Activated CD8-positive, alpha-beta T cell treated with anti-CD3 and anti-CD28 coated beads, Interleukin-2, amount 10 ng/mL, durations not matched to agents 7 days and 5 days (primary cell): Measurements from ENCODE around the gene PLP1. TPM values are rescaled to one million over a fixed set of nuclear protein-coding genes. Genes with fewer than 3 reads are reported as not detected.
A peak's percentile ranks its signal among the peaks of the same experiment; 100 is the strongest.
"Not testable (repeated sequence)": the region's sequence is repeated elsewhere in the genome, so short reads cannot be mapped to it uniquely, and the experiment has no call there.

Experiments
- ATAC-seq: fragments of 150-1000 bp; cut with Tn5 transposase; one replicate; pipeline ENCODE4 v1.10.0; 2021; ENCODE audit warnings: moderate library complexity
- CTCF ChIA-PET: fragments of 350-600 bp; sonication (Branson Sonifier 250); formaldehyde crosslinking; loops from one replicate; lab custom pipeline; 2021; ENCODE audit warnings: antibody characterized with exemption; lab: Charles Lee
- POLR2A ChIA-PET: fragments of 350-600 bp; sonication (Branson Sonifier 250); formaldehyde crosslinking; loops from one replicate; lab custom pipeline; 2021; ENCODE audit warnings: antibody characterized with exemption; lab: Charles Lee
- DNase-seq: peaks from one replicate; pipeline ENCODE4 v3.0.0-alpha.2; 2020
- H3K27ac Mint-ChIP-seq: one replicate; pipeline ENCODE4 v1.8.0; 2021; ENCODE audit warnings: mild to moderate bottlenecking, mixed read lengths
- H3K27me3 Mint-ChIP-seq: one replicate; pipeline ENCODE4 v1.8.0; 2021; ENCODE audit warnings: low read depth, mixed read lengths
- H3K36me3 Mint-ChIP-seq: one replicate; pipeline ENCODE4 v1.8.0; 2021; ENCODE audit warnings: low read depth, mixed read lengths
- H3K4me1 Mint-ChIP-seq: one replicate; pipeline ENCODE4 v1.8.0; 2021; ENCODE audit warnings: low read depth, mixed read lengths
- H3K4me3 Mint-ChIP-seq: one replicate; pipeline ENCODE4 v1.8.0; 2021; ENCODE audit warnings: mild to moderate bottlenecking, mixed read lengths
- H3K9me3 Mint-ChIP-seq: one replicate; pipeline ENCODE4 v1.8.0; 2022; ENCODE audit warnings: mixed read lengths; ENCODE audit not compliant: insufficient read depth
- total RNA-seq, 2 experiments: library from RNA; stranded (reverse); gene quantifications; one replicate each; pipeline ENCODE4 v1.2.3, GENCODE V29; 2021

Gene PLP1
- total RNA-seq, 2 experiments from 2014 or later, result not detected

- Mint-ChIP-seq H3K4me1 (no peaks in the 10 kb centered on the region), H3K9me3 (no peaks in the 10 kb centered on the region), H3K36me3 (no peaks in the 10 kb centered on the region), H3K4me3 (no peak overlapping the region), H3K27me3 (peaks cover 16% of the 10 kb centered on the region), H3K27ac (no peak overlapping the region)
- no peak for ATAC-seq
- POLR2A ChIA-PET, result no interaction called here
- no peak for DNase-seq
- CTCF ChIA-PET, result no interaction called here
These were observed 35.2 kb downstream of the PLP1 start for GRCh38 chrX:103811858-103812257.

GRCh38 chrX:103817101-103817500 lies 40.5 kb downstream of the PLP1 start:
- POLR2A ChIA-PET, H3K4me3 Mint-ChIP-seq, H3K27ac Mint-ChIP-seq: not testable (repeated sequence)

GRCh38 chrX:103817502-103817901 lies 40.9 kb downstream of the PLP1 start:
- H3K9me3 Mint-ChIP-seq, result no peaks in the 10 kb centered on the region
- DNase-seq (peak; percentile 52), ATAC-seq (no peak)
- H3K36me3 Mint-ChIP-seq, result no peaks in the 10 kb centered on the region
- H3K27me3 Mint-ChIP-seq, result peaks cover 13% of the 10 kb centered on the region
- POLR2A ChIA-PET, result no interaction called here
- H3K4me3 Mint-ChIP-seq, result no peak overlapping the region
- H3K27ac Mint-ChIP-seq, result no peak overlapping the region
- H3K4me1 Mint-ChIP-seq, result no peaks in the 10 kb centered on the region
- CTCF ChIA-PET, result interaction anchor here (1.4 kb wide), 1 partner anchor 106 kb away, joined by 4 read pairs; no protein-coding TSS in a partner anchor

More at GRCh38 chrX:103817101-103817500, 40.5 kb downstream of the PLP1 start:
- DNase-seq, H3K9me3 Mint-ChIP-seq, ATAC-seq, H3K36me3 Mint-ChIP-seq, H3K4me1 Mint-ChIP-seq: not testable (repeated sequence)
- H3K27me3 Mint-ChIP-seq, result peaks cover 13% of the 10 kb centered on the region
- CTCF ChIA-PET, result interaction anchor here (0.7 kb wide), 1 partner anchor 48 kb away, joined by 3 read pairs; no protein-coding TSS in a partner anchor

- ChIA-PET POLR2A (no interaction called here), CTCF (interaction anchor here (0.8 to 1.4 kb wide), 4 partner anchors 13 to 309 kb away, joined by 3 to 4 read pairs (median 3); partner anchors contain the start of gene RAB9B)
- ATAC-seq (no peak), DNase-seq (no peak)
- Mint-ChIP-seq H3K9me3 (no peaks in the 10 kb centered on the region), H3K27ac (no peak overlapping the region), H3K27me3 (peaks cover 12% of the 10 kb centered on the region), H3K4me3 (no peak overlapping the region), H3K36me3 (no peaks in the 10 kb centered on the region), H3K4me1 (no peaks in the 10 kb centered on the region)
These were observed 42.4 kb downstream of the PLP1 start for GRCh38 chrX:103818842-103819619.

- DNase-seq, H3K9me3 Mint-ChIP-seq, ATAC-seq, H3K27me3 Mint-ChIP-seq, CTCF ChIA-PET, H3K4me1 Mint-ChIP-seq, H3K4me3 Mint-ChIP-seq, POLR2A ChIA-PET, H3K36me3 Mint-ChIP-seq, H3K27ac Mint-ChIP-seq: not testable (repeated sequence)
These were observed 44.2 kb downstream of the PLP1 start for GRCh38 chrX:103820802-103821201.

GRCh38 chrX:103823591-103823990 lies 47.0 kb downstream of the PLP1 start:
- no peaks in the 10 kb centered on the region for H3K27me3 Mint-ChIP-seq
- ChIA-PET POLR2A (no interaction called here), CTCF (interaction anchor here (1.3 kb wide), 1 partner anchor 9 kb away, joined by 3 read pairs; the partner anchor contains the start of gene RAB9B)
- no peak overlapping the region for H3K27ac Mint-ChIP-seq
- no peak overlapping the region for H3K4me3 Mint-ChIP-seq
- no peaks in the 10 kb centered on the region for H3K36me3 Mint-ChIP-seq
- ATAC-seq (no peak), DNase-seq (no peak)
- H3K4me1 Mint-ChIP-seq, result peaks cover 3% of the 10 kb centered on the region
- no peaks in the 10 kb centered on the region for H3K9me3 Mint-ChIP-seq

- ChIA-PET CTCF (interaction anchor here (1.8 kb wide), 1 partner anchor 19 kb away, joined by 4 read pairs; no protein-coding TSS in a partner anchor), POLR2A (no interaction called here)
- DNase-seq, result no peak
- Mint-ChIP-seq H3K36me3 (no peaks in the 10 kb centered on the region), H3K27me3 (no peaks in the 10 kb centered on the region), H3K9me3 (no peaks in the 10 kb centered on the region), H3K4me3 (no peak overlapping the region), H3K27ac (no peak overlapping the region), H3K4me1 (peaks cover 3% of the 10 kb centered on the region)
- ATAC-seq, result no peak
These were observed 49.2 kb downstream of the PLP1 start for GRCh38 chrX:103825881-103826280.

- Mint-ChIP-seq H3K36me3 (no peaks in the 10 kb centered on the region), H3K4me3 (no peak overlapping the region), H3K9me3 (no peaks in the 10 kb centered on the region), H3K27ac (no peak overlapping the region), H3K4me1 (peaks cover 6% of the 10 kb centered on the region), H3K27me3 (peaks cover 6% of the 10 kb centered on the region)
- DNase-seq (no peak), ATAC-seq (no peak)
- POLR2A ChIA-PET, result interaction anchor here (0.6 kb wide), 1 partner anchor 268 kb away, joined by 3 read pairs; no protein-coding TSS in a partner anchor
- CTCF ChIA-PET, result no interaction called here
These were observed 51.9 kb downstream of the PLP1 start for GRCh38 chrX:103828529-103828928.

- Mint-ChIP-seq H3K36me3 (no peaks in the 10 kb centered on the region), H3K4me3 (no peak overlapping the region), H3K27me3 (peaks cover 6% of the 10 kb centered on the region), H3K9me3 (no peaks in the 10 kb centered on the region), H3K27ac (no peak overlapping the region), H3K4me1 (peaks cover 6% of the 10 kb centered on the region)
- DNase-seq, result no peak
- ATAC-seq, result no peak
- POLR2A ChIA-PET, result no interaction called here
- CTCF ChIA-PET, result interaction anchor here (0.6 to 1.4 kb wide), 2 partner anchors 88 to 142 kb away, joined by 3 read pairs; no protein-coding TSS in a partner anchor
These were observed 54.2 kb downstream of the PLP1 start for GRCh38 chrX:103830848-103831247.

GRCh38 chrX:103831342-103831802 lies 54.7 kb downstream of the PLP1 start:
- H3K4me1 Mint-ChIP-seq, result peaks cover 3% of the 10 kb centered on the region
- DNase-seq, result peak; percentile 65
- peak overlapping the region; percentile 71 for H3K4me3 Mint-ChIP-seq
- CTCF ChIA-PET, result interaction anchor here (0.6 to 2.0 kb wide), 3 partner anchors 14 to 143 kb away, joined by 3 to 12 read pairs (median 3); no protein-coding TSS in a partner anchor
- H3K27me3 Mint-ChIP-seq, result peaks cover 8% of the 10 kb centered on the region
- no peaks in the 10 kb centered on the region for H3K36me3 Mint-ChIP-seq
- POLR2A ChIA-PET, result no interaction called here
- H3K9me3 Mint-ChIP-seq, result no peaks in the 10 kb centered on the region
- no peak overlapping the region for H3K27ac Mint-ChIP-seq
- no peak for ATAC-seq

GRCh38 chrX:103831803-103832544 lies 55.3 kb downstream of the PLP1 start, which contains the start of gene RAB9B:
TSS of gene RAB9B (minus strand) at chrX:103832257. CDS start at chrX:103825784, 6,473 bp downstream.
- Mint-ChIP-seq H3K36me3 (no peaks in the 10 kb centered on the region), H3K4me3 (peak within 1 kb of the TSS; percentile 75), H3K4me1 (peaks cover 3% of the 10 kb centered on the region), H3K27ac (peak within 1 kb of the TSS; percentile 37), H3K27me3 (peaks cover 8% of the 10 kb centered on the region), H3K9me3 (no peaks in the 10 kb centered on the region)
- CTCF ChIA-PET, result interaction anchor here (1.1 to 2.0 kb wide), 4 partner anchors 8 to 86 kb away, joined by 3 to 12 read pairs (median 3); no protein-coding TSS in a partner anchor
- DNase-seq (peak; percentile 20), ATAC-seq (peak; percentile 96)
- POLR2A ChIA-PET, result interaction anchor here (0.6 kb wide), 1 partner anchor 142 kb away, joined by 3 read pairs; no protein-coding TSS in a partner anchor
